ENCODE results near the gene FGD2.

Gene FGD2

GRCh38 chr6:37042150-37042549 is 36.7 kb downstream of the FGD2 start:
- TF ChIP-seq GATA2 (IDR thresholded peaks at IDR 0.05; ENCODE audit: low read depth, low read length) (no peak), GATA3 (IDR thresholded peaks at IDR 0.05; ENCODE audit: low read depth, low read length) (no peak)

- TF ChIP-seq GATA3 (IDR thresholded peaks at IDR 0.05; ENCODE audit: low read depth, low read length) (no peak), GATA2 (IDR thresholded peaks at IDR 0.05; ENCODE audit: low read depth, low read length) (no peak)
These were observed 41.9 kb downstream of the FGD2 start for GRCh38 chr6:37047346-37047688.

- TF ChIP-seq GATA3 (IDR thresholded peaks at IDR 0.05; ENCODE audit: low read depth, low read length): no peak
- TF ChIP-seq GATA2 (IDR thresholded peaks at IDR 0.05; ENCODE audit: low read depth, low read length): no peak
These were observed 42.4 kb downstream of the FGD2 start for GRCh38 chr6:37047689-37048402.

GRCh38 chr6:37048403-37048850 is 43.0 kb downstream of the FGD2 start:
- TF ChIP-seq GATA3 (IDR thresholded peaks at IDR 0.05; ENCODE audit: low read depth, low read length): no peak
- no peak for TF ChIP-seq GATA2 (IDR thresholded peaks at IDR 0.05; ENCODE audit: low read depth, low read length)

GRCh38 chr6:37048851-37049757 is 43.6 kb downstream of the FGD2 start:
- TF ChIP-seq GATA2 (IDR thresholded peaks at IDR 0.05; ENCODE audit: low read depth, low read length) (no peak), GATA3 (IDR thresholded peaks at IDR 0.05; ENCODE audit: low read depth, low read length) (no peak)

- TF ChIP-seq GATA2 (IDR thresholded peaks at IDR 0.05; ENCODE audit: low read depth, low read length) (no peak), GATA3 (IDR thresholded peaks at IDR 0.05; ENCODE audit: low read depth, low read length) (no peak)
These were observed 44.2 kb downstream of the FGD2 start for GRCh38 chr6:37049758-37050044.

GRCh38 chr6:37050045-37050853 is 44.8 kb downstream of the FGD2 start:
- TF ChIP-seq GATA3 (IDR thresholded peaks at IDR 0.05; ENCODE audit: low read depth, low read length) (no peak), GATA2 (IDR thresholded peaks at IDR 0.05; ENCODE audit: low read depth, low read length) (no peak)

- TF ChIP-seq GATA2 (IDR thresholded peaks at IDR 0.05; ENCODE audit: low read depth, low read length) (no peak), GATA3 (IDR thresholded peaks at IDR 0.05; ENCODE audit: low read depth, low read length) (no peak)
These were observed 45.3 kb downstream of the FGD2 start for GRCh38 chr6:37050854-37051137.

- TF ChIP-seq GATA2 (IDR thresholded peaks at IDR 0.05; ENCODE audit: low read depth, low read length): no peak
- no peak for TF ChIP-seq GATA3 (IDR thresholded peaks at IDR 0.05; ENCODE audit: low read depth, low read length)
These were observed 45.9 kb downstream of the FGD2 start for GRCh38 chr6:37051138-37052026.

GRCh38 chr6:37052027-37052628 is 46.7 kb downstream of the FGD2 start:
- TF ChIP-seq GATA2 (IDR thresholded peaks at IDR 0.05; ENCODE audit: low read depth, low read length): no peak
- TF ChIP-seq GATA3 (IDR thresholded peaks at IDR 0.05; ENCODE audit: low read depth, low read length): no peak

GRCh38 chr6:37053683-37054082 is 48.2 kb downstream of the FGD2 start:
- TF ChIP-seq GATA2 (IDR thresholded peaks at IDR 0.05; ENCODE audit: low read depth, low read length) (no peak), GATA3 (IDR thresholded peaks at IDR 0.05; ENCODE audit: low read depth, low read length) (no peak)

- TF ChIP-seq GATA3 (IDR thresholded peaks at IDR 0.05; ENCODE audit: low read depth, low read length) (no peak), GATA2 (IDR thresholded peaks at IDR 0.05; ENCODE audit: low read depth, low read length) (no peak)
These were observed 48.7 kb downstream of the FGD2 start for GRCh38 chr6:37054171-37054570.

- no peak for TF ChIP-seq GATA3 (IDR thresholded peaks at IDR 0.05; ENCODE audit: low read depth, low read length)
- no peak for TF ChIP-seq GATA2 (IDR thresholded peaks at IDR 0.05; ENCODE audit: low read depth, low read length)
These were observed 49.1 kb downstream of the FGD2 start for GRCh38 chr6:37054580-37054979.
